Stimulated activated CD4-positive, alpha-beta T cell treated with anti-CD3 and anti-CD28 coated beads, Interleukin-4, amount 100 ng/mL, for 48 hours (primary cell): ENCODE measurements around the gene BRSK2.

Experiments used
- DNase-seq, 2 donors: peaks; one replicate each; pipeline ENCODE4 v3.0.0-alpha.2; 2020; ENCODE audit warnings: low read depth in 2 of 2

BRSK2 gene

DNA sequence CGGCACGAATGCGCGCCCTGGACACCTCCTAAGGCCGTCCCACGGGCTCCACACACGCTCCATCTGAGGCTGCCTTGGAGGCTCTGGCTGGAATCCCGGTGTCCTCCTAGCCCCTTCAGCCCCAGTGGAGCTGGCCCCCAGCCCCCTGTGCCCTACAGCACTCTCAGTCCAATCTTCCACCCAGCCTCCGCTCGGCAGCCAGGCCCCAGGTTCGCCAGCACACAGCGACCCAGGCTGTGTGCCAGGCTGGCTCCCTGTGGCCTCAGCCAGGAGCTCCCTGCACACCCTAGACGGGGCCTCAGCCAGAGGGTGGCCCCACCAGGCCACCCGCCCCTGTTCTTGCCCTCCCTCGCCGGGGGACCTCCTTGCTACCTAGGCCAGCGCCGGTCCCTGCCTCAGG lies 78.3 kb downstream of the BRSK2 start:
- no peak for DNase-seq

- DNase-seq: no peak
Measured at GRCh38 chr11:1468473-1469066, 78.8 kb downstream of the BRSK2 start.

GRCh38 chr11:1469287-1469910 lies 79.7 kb downstream of the BRSK2 start:
- no peak for DNase-seq

- no peak for DNase-seq
Measured at GRCh38 chr11:1469911-1470680, 80.4 kb downstream of the BRSK2 start.

- DNase-seq: no peak
Measured at GRCh38 chr11:1470681-1471611, 81.2 kb downstream of the BRSK2 start.

DNA sequence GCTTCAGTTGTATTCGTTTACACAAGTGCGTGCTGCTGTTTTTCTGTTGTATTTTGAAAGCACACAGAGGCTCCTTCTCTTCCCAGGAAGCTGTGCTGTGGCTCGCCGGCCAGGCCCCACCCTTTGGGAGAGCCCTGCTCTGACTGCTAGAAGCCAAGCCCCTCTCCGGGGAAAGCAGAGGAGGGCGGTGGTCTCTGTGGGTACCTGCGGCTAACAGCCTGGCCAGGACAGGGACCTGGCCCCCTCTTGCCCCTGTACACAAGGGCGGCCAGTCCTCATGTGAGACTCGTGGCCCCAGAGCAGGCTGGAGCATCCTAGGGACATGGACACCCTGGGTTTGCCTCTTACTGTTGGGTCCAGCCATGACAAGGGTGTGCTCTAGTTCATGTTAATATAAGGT lies 82.0 kb downstream of the BRSK2 start:
- no peak for DNase-seq

DNA sequence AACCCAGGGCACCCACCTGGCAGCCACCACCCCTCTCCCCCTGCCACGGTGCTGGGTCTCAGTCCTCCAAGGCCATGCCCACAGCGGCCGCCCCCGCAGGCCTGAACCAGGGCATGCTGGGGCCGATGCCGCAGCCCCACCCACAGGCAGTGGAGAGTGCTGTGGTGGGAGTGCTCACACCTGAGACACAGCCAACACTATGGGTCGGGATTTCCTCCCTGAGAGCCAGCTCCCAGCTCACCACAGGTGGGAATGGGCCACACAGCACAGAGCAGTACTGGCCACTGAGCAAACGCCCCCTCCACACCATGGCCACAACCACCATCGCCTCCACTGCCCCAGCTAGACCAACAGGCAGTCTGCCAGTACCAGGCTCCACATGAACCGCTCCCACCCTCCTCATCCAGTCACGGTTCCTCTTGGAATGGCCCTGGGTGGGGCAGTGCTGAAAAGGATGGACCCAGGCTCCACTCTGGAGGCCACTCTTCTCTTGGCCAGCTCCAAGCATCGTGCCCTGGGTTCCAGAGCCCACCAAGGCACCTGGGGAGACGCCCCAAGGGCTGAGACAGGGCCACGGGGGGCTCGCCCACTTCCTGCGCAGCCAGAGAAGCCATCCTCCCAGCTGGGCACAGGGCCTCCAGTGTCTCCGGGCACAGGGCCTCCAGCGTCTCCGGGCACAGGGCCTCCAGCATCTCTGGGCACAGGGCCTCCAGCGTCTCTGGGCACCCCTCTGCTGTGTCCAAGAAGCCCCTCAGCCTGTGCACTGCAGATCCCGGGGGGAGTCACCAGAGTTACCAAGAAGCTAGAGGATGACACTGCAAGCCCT lies 82.7 kb downstream of the BRSK2 start:
- DNase-seq: no peak

- no peak for DNase-seq
Measured at GRCh38 chr11:1473011-1473628, 83.4 kb downstream of the BRSK2 start.

DNA sequence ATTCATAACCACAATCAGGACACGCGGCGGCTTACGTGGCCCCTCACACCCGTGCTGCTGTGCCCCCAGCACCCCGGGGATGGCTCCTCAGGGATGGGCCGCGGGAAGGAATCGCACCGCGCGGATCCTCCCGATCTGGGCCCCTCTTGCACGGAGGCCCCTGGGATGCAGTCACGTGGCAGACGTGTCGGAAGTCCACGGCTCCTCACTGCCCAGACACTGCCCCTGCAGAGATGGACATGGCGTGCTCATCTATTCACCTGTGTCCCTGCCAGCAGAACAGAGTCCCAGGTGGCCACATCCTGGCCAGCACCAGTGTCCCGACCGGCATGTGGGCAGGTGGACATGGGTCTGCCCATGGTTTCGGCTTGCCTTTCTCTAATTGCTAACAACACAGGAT lies 84.1 kb downstream of the BRSK2 start:
- no peak for DNase-seq

DNA sequence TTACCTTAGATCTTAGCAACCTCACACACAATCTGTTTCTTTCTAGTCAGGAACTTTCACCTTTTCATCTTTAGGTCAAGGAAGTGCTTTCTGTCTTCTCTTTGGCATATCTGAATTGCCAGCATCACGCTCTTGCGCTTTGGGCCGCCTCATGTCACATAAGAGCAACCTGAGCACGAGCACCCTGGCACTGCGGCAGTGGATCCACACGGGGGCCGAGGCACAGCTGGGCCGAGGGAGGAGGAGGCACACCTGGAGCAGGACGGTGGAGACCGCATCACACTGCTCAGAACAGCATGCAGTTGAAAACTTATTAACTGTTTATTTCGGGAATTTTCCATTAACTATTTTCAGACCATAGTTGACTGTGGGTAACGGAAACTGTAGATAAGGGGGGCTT lies 86.1 kb downstream of the BRSK2 start:
- DNase-seq: no peak

- no peak for DNase-seq
Measured at GRCh38 chr11:1476940-1477736, 87.4 kb downstream of the BRSK2 start.

DNA sequence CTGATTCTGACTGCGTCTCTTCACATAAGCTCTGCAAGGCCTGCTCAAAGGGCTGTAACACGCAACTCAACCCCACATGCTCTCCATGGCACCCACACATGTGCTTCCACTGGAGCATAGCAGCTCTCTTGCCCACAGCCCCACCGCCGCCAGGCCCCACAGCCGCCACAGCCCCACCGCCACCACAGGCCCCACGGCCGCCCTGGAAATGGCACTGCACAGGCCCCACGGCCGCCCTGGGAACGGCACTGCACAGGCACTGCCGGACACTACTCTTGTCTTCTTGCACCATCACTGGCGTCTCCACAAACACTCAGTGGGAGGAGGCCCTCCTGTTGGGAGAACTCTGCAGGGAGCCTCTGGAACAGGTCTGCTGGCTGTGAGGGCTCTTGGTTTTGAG lies 88.3 kb downstream of the BRSK2 start:
- DNase-seq: no peak

DNA sequence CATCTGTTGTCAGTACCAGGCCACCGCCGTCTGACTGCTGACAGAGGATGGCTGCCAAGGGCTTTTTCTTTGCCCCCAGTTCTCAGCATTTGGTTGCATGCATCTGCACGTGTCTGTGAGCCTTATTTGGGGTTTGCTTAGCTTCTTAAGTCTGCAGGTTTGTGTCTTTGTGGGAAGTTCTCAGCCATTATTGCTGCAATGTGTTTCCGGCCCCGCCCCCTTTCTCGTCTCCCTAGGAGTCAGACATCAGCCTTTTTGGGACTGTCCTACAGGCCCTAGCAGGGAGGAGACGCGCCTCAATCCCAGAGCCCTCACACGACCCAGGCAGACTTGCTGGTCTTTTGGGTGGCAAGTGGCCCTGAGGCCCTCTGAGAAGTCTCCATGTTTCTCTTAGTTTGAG lies 88.8 kb downstream of the BRSK2 start:
- DNase-seq: no peak

DNA sequence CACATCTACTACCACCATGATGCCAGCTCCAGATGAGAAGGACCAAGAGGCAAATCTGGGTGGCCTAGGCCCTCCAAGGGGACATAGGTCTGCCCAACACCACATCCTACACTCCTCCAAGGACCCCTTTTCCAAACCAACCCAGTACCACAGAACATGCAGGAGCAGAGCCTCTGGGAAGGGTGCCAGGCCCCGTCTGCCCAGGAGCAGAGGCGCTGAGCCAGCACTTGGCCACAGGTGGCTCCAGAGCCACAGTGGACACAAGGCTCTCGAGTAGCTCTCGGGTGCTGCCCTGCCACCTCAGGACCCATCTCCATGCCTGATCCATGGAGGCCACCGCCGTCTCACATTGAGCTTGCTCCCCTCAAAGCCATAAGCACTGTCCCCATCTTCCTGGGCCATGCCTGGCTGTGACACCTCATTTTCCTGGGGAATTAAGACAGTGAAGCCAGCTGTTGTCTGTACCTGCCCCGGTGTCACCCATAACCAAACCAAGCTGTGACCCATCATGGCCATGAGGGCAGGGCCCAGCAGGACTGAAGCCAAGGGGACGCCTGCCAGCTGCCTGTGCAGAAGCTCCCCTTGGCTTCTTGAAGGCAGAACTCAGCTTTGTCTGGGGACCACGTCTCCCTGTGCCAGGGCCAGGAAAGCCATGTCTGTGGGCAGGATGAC lies 89.4 kb downstream of the BRSK2 start:
- no peak for DNase-seq

DNA sequence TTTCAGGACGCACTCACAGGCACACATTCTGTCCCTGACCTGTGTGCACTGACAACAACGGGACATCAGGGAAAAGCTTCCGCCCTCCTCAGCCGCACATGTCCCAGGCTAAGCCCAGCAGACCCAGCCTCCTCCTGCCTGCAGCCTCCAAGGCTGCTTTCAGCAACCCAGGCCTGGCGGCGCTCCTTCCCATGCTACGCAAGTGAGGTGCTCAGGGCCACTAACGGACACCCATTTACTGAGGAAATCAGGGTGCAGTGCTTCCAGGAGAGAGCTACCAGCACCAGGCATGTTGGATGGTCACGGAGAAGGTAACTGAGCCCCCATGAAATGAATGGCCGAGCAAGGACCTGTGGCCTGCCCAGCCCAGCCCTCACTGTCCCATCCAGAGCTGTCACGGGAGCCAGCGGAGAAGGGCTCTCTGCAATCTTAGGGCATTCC lies 90.0 kb downstream of the BRSK2 start:
- DNase-seq: no peak

DNA sequence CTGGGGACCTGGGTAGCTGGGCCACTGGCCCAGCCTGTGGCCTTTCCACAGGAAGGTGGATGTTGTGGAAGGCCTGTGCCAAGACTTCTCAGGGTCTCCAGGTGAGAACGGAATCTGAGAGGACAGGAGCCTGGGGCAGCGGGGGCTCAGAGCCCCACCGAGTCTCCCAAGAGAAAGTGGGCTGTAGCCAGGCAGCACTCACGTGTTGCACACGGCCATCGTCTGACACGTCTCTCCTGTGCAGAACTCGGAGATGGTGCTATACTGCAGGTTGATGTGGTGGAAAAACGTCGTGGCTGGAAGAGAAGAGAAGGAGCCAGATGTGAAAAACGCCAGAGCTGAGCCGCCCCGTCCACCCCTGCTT lies 90.4 kb downstream of the BRSK2 start:
- DNase-seq: no peak

- DNase-seq: no peak
Measured at GRCh38 chr11:1480555-1481482, 91.1 kb downstream of the BRSK2 start.

GRCh38 chr11:1481483-1481825 lies 91.7 kb downstream of the BRSK2 start:
- DNase-seq: no peak
